Activated T-cell treated with anti-CD3 and anti-CD28 coated beads for 24 hours (primary cell): Measurements from ENCODE around the gene MBTD1.
"Not testable (repeated sequence)": the region's sequence is repeated elsewhere in the genome, so short reads cannot be mapped to it uniquely, and the experiment has no call there.

Experiments
- DNase-seq: peaks from one replicate; pipeline ENCODE4 v3.0.0-alpha.2; 2020; ENCODE audit warnings: low read depth

The MBTD1 gene

DNA sequence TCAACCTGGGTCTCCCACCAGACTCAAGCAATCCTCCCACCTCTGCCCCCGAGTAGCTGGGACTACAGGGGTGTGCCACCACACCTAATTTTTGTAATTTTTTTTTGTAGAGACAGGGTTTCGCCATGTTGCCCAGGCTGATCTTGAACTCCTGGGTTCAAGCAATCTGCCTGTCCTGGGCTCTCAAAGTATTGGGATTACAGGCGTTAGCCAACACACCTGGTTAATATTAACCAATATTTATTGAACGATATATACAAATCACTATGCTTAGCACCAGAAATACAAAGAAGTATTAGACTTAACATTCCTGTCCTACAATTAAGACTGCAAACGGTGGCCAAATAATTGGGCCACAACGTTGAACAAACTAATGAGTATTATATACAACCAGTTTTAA, 4.2 kb downstream of the MBTD1 start:
- DNase-seq, result no peak

DNA sequence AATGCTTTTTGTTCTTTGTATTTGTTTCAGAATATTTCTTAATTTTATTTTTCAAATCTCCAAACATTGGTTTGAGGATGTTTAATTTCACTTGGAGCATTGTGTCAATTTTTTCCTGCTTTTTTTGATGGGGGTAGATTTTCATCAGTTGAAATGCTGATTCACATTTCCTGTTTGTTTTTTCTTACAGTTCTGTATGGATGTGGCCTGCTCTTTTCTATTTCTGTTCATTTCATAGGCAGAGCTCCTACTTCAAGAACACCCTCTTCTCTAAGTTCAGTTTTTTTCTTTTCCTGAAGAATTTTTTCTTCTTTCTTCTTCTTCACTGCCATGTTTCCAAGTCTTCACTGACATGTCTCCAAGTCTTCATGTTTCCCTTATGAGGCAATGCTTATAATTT, 8.8 kb downstream of the MBTD1 start:
- no peak for DNase-seq

DNA sequence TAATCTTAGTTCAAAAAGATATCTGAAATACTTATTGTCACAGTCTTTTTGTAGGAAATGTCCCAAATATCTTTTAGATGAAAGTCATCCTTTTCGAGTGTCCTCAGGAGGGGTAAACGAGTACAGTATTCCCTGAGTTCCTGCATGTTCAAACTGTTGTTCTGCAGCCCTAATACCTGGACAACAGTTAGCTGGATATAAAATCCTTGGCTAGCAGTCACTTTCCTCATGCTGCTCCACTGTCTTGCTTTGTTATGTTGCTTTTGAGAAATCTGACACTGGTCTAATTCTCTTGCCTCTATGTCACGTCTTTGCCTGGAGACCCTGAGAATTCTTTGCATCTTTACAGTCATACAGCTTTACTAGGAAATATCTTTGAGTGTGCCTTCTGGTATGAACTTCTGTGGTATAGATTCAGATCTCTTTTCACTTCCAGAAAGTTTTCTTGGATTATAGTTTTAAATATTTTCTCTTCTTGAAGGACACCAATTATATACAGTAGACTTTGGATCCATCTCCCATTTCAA, 9.5 kb downstream of the MBTD1 start:
- no peak for DNase-seq

DNA sequence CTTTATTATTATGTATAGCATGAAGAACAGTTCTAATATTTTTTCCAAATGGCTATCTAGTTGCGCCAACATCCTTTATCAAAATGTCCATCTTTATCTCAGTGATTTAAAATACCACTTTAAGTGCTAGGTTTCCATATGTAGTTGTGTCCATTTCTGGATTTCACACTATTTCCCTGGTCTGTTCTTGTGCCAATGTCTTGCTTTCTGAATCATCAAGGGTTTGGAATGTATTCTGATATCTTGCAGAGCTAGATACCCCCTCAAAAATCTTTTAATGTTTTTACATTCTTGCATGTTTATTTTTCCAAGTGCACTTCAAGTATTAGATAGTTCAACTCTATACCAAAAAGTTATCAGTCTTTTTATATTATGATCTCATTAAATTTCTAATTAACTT, 14.3 kb downstream of the MBTD1 start:
- DNase-seq, result no peak

DNA sequence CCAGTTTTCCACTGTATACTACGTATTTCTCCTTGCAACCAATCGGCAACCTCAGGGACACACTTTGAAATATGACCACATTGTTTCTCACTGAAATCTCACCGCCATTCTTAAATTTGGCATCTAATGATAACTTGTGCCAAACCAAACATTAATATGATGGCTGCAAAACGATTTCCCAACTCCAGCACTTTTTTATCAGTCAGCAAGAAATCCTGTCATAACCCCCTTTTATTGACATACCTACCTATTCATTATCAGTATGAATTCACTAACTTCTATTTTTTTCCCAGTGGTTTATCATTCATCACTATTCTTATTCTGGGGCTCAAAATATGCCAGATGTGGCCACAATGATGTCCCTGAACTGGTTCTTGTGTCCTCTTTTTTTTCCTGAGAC, 15.8 kb downstream of the MBTD1 start:
- DNase-seq, result no peak

DNA sequence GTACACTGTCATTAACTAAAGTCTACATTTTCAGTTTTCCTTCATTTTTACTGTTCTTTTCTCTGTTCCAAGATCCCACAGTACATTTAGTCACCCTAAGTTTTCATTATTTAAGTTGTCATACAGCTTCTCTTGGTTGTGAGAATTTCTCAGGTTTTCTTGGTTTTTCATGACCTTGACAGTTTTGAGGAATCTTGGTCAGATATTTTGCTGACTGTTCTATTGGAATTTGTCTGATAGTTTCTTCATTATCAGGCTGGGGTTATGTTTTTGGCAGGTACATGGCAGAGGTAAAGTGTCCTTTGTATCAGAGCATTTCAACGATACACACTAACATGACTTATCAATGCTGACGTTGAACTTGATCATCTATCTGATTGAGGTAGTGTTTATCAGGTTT, 19.6 kb downstream of the MBTD1 start:
- DNase-seq, result no peak

DNA sequence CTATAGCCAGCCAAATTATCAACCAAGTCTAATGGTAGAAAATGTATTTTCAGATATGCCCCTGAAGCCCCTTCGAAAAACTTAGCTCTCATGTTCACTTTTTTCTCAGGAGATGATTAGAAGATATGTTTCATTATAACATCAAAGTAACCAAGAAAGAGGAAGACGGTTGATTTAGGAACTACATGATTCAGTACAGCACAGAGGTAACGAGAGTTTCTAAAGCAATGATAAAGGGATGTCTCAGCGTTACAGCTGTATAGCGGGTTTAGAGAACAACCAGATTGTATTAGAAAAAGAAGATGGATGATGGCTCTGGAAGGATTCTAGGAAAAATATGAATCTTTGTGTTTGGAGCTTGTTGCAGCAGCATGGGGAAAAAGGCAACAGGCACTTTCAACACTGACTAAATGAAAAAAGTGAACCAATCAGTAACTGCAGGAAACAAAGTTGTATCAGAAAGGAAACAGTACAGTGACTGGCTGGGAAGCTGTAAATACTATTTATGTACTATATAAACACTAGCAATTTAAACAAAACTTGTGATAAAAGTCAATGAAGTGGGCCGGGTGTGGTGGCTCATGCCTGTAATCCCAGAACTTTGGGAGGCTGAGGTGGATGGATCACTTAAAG, 21.5 kb downstream of the MBTD1 start:
- DNase-seq, result no peak

DNA sequence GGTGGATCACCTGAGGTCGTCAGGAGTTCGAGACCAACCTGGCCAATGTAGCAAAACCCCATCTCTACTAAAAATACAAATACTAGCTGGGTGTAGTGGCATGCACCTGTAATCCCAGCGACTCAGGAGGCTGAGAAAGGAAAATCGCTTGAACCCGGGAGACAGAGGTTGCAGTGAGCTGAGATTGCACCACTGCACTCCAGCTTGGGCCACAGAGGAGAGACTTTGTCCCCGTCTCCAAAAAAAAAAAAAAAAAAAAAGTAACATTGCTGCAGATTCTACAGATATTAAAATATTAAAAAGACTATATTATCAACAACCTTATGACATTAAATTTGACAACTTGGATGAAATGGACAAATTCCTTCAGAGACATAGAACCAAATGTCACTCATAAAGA, 25.7 kb downstream of the MBTD1 start:
- no peak for DNase-seq

DNA sequence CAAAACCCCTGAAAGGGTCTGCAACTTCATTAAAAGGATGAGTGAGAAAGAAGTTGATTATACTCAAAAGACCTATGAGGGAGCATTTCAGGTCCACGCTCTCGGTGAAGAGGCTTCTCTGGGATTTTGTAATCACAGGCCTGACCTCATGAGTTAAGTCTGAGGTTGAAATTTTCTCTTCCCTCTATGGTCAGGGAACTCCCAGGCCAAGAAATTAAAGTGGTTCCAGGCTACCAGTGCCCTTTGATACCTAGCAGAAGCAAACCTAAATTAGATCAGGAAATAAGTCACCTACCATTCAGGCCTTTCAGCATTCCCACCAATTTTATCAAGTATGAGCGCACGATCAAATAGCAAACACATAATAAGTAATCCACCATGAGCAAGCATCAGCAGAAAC, 27.9 kb downstream of the MBTD1 start:
- no peak for DNase-seq

DNA sequence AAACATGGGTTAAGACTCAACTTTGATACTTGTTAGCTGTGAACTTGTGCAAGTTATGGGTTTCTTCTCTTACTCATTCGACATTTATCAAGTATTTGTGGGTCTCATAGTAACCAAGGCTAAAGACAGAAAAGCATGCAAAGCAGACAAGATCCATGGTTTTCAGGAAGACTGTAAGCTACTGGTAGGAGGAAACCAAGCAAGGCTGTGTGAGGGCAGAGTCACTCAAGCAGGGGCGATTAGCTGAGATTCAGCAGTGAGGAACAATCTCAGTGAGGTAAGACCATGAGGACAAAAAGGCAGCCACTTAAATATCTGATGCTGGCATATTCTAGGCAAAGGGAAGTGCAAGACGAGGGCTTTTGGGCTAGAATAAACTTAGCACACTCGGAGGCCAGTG, 29.5 kb downstream of the MBTD1 start:
- no peak for DNase-seq

DNA sequence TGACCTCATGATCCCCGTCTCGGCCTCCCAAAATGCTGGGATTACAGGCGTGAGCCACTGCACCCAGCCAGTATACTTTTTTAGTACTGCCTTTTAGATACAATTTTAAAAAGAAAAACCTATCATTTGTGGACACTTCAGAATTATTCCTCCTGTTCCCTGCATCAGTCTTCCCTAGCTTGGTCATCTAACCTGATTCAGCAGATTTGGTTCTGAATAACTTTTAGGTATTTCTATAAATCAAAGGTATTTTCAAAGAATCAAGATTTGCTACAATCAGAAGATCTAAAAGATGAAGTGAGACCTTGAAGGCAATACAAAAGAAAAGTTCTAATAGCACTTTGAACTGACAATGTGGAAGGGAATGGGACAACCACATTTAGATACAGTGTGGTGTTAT, 30.0 kb downstream of the MBTD1 start:
- no peak for DNase-seq

DNA sequence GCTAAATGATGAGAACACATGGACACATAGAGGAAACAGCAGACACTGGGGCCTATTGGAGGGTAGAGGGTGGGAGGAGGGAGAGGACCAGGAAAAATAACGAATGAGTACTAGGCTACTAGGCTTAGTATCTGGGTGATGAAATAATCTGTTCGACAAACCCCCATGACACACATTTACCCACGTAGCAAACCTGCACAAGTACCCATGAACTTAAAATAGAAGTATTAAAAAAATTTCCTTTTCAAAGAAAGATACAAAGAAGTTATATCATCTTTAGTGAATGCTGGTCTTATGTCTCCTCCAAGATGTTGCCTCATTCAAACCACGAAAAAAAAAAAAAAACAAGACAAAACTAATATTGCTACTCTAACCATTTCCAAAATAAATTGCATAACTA, 31.7 kb downstream of the MBTD1 start:
- DNase-seq, result no peak

DNA sequence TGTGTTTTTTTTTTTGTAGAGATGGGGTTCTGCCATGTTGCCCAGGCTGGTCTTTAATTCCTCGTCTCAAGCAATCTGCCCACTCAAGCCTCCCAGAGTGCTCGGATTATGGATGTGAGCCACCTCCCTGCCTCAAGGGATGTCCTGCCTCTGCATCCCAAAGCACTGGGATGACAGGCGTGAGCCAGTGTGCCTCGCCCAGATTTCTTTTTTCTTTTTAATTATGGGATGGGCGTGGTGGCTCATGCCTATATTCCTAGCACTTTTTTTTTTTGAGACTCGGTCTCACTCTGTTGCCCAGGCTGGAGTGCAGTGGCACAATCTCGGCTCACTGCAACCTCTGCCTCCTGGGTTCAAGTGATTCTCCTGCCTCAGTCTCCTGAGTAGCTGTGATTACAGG, 34.3 kb downstream of the MBTD1 start:
- not testable (repeated sequence) for DNase-seq

DNA sequence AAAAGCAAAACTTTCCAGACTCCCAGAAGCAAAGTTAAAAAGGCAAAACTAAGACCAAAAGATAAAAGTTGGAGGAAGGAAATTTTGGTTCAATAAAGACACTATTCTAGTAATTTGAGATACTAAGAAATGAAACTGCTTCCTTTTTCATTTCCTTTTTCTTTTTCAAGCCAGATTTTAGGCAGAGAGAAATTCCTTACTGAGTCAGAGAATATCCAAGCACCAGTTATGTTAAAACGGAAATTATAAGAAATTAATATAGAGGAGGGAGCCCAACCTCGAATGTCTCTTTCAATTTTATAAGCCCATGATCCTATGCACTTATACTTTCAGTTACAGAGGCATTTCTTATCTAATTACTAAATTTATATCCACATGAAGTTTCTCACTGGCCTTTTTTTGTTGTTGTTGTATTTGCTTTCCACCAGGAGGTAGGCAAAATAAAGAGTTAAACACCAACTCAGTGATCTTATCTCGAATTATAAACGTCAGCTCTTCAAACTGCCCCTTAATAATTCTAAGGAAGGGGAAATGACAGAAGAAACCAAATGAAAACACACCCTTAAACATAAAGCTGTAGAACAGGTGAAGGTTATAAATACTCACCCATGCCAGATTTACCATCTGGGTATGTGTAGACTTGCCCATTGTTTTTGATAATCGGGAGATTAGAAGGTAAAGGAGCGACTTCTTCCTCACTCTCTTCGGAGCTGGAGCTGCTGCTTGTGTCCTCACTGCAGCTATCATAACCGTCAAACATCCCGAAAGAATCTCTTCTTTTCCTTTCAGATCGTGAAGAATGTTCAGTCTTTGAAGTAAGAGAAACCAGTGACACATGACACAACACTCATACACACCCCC, 35.2 kb downstream of the MBTD1 start:
- DNase-seq, result no peak

DNA sequence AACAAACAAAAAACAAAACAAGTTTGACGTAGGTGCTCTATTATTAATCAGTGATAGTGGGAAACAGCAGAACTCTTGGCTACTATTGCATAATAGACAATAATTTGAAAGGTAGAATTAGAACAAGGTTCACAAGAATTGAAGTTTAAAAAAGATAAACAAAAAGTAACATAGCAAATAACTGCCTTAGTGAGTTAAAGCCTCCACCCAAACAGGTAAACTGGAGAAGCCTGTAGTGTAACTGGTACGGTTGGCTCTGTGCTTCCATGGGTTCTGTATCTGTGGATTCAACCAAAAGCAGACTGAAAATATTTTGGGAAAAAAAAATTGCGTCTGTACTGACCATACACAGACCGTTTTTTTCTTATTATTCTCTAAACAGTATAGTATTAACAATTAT, 38.5 kb downstream of the MBTD1 start:
- no peak for DNase-seq

DNA sequence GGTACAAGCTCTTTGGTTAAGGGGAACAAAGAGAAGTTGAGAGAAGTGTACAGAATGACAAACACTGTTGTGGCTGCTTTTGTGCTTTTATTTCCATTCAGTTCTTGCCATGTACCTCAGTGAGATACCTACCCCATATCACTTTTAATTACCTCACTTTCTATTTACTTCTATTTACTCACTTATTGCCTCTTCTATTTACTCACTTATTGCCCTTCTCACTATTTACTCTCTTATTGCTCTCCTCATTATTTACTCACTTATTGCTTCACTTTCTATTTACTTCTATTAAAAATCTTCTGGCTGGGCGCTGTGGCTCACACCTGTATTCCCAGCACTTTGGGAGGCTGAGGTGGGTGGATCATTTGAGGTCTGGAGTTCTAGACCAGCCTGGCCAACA, 41.9 kb downstream of the MBTD1 start:
- no peak for DNase-seq

DNA sequence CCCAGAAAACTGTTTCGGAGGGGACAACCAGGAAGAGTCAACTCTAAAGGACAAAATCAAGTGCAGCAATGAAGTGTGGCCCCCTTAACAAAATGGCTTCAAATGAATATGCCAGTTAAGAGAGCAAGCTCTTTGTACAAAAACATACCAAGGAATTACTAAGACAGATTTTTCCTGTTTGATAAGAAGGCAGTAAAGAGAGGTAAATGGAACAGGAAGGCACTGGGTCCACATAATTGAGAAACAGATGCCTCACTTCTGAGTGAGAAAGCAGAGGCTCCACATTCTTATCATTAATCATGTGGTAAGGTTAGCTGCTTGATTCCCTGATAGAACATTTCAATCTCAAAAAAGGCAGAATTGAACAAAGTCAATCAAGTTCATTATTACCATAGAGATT, 44.9 kb downstream of the MBTD1 start:
- DNase-seq, result no peak

DNA sequence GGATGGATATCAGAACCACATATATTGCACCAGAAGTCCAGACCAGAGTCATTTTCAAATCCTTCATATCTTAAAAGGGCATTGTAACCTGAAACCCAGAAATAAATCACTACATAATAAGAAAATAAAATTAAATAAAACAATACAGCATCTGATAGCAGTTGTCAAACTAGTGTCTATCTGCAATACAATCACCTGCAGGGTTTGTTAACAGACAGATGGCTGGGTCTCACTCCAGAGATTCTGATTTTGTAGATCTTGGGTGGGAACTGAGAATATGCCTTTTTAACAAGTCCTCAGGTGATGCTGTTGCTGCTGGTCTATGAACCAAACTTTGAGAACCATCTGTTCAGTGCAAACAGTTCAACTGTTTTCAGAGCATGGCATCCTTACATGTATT, 56.0 kb downstream of the MBTD1 start:
- no peak for DNase-seq

DNA sequence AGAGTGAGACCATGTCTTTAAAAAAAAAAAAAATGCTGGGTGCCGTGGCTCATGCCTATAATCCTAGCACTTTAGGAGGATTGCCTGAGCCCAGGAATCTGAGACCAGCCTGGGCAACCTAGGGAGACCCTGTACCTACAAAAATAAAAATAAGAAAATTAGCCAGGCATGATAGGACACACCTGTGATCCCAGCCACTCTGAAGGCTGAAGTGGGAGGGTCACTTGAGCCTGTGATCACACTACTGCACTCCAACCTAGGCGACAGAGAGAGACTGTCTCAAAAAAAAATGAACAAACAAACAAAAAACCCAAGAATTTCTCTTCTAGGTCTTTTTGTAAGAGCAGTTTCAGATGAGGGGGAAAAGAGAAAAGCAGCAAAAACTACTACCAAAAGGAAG, 59.0 kb downstream of the MBTD1 start:
- DNase-seq, result no peak

DNA sequence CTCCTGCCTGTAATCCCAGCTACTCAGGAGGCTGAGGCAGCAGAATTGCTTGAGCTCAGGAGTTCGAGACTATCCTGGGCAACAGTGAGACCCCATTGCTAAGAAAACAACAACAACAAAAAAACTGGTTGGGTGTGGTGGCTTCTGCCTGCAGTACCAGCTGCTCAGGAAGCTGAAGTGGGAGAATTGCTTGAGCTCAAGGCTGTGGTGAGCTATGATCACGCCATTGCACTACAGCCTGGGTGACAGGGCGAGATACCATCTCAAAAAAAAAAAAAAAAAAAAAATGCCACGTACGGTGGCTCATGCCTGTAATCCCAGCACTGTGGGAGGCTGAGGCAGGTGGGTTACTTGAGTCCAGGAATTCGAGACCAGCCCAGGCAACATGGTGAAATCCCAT, 59.6 kb downstream of the MBTD1 start:
- DNase-seq, result no peak

DNA sequence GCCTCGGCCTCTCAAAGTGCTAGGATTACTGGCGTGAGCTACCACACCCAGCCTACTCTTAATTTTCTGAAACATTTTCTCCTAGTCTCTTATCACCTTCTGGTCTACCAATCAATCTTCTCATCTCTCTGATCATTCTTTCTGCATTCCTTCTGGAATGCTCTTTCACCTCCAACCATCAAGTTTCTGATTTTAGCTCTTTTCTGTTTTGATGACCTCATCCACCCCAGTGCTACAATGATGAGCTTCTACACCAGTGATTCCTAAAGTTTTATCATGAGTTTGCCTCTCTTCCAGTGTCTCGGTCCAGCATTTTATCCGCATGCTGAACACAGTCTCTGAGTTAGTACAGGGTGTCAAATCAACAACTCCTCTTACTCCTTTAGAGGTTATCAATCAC, 62.1 kb downstream of the MBTD1 start:
- no peak for DNase-seq

DNA sequence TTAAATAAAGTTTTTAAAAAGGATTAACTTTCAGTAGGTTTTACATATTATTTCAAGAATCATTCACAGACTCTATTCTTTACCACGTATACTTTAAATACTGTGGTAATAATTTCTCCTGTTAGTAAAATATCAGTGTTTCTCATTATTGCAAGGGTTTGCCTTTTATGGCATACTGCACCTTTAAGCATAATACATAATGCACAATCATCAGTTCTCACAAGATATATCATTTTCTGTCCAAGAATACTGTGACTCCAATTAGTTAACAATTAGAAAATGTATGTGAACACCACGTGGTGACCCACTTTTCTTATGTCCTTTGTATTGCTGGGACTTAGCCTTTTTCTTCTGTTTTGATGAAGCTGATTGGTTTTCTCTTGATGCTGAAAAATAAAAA, 68.0 kb downstream of the MBTD1 start:
- no peak for DNase-seq

DNA sequence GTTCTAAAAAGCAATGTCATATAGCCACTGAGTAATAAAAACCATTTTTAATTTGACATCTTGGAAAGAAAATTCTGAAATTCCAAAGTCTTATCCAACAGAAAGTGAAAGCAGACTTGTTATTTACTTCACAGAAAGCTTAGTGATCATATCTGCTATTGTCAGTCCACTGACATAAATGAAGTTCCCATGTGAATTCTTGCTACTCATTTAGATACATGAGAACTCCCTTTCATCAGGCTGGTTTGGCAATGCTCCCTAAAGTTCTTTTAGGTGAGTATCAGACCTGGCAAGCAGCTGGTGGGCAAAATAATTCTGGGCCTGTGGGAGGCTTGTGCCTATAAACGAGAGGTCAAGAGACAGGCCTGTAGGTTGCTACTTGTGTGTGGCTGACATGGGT, 70.2 kb downstream of the MBTD1 start:
- no peak for DNase-seq

DNA sequence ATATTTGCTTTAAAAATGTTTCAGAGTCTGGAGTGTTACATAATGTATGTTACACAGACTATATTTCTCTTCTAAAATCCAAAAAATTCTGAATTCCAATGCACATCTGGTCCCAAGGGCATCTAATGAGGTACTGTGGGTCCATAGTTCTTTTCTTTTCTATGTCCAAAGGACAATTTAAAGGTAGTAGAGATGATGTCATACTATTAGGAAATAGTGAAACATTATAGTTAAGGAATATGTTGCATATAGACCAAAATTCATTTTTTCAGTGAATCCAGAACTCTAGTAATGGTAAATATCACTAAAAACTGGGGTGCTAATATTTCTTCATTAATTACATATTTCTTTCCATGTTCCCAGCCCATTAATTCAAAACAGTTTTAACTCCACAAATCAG, 70.7 kb downstream of the MBTD1 start:
- no peak for DNase-seq
